HG02884 (cell line): Measurements from ENCODE around the gene LRRC49.
"Not testable (repeated sequence)": the region's sequence is repeated elsewhere in the genome, so short reads cannot be mapped to it uniquely, and the experiment has no call there.

ENCODE experiments used
- ATAC-seq: cut with Tn5 transposase; IDR thresholded peaks from one replicate; pipeline ENCODE4 v1.9.1; 2021; ENCODE audit warnings: mild to moderate bottlenecking, moderate library complexity; ENCODE audit not compliant: unreplicated experiment

The LRRC49 gene

GRCh38 chr15:70892002-70892911 lies at the start of gene LRRC49, which contains the start of gene THAP10:
Gene LRRC49, plus strand, starts transcription at chr15:70892826. Its CDS starts 69 bp downstream, at chr15:70892895.
Gene THAP10, minus strand, starts transcription at chr15:70892433. Its CDS starts 161 bp downstream, at chr15:70892272.
- ATAC-seq, result no peak

GRCh38 chr15:70845602-70846360 lies 46.8 kb upstream of the LRRC49 start:
- ATAC-seq, result no peak

GRCh38 chr15:70851889-70852288 lies 40.7 kb upstream of the LRRC49 start:
- no peak for ATAC-seq

GRCh38 chr15:70852501-70853317 lies 39.9 kb upstream of the LRRC49 start:
- no peak for ATAC-seq

GRCh38 chr15:70853318-70853972 lies 39.2 kb upstream of the LRRC49 start:
- no peak for ATAC-seq

GRCh38 chr15:70853973-70854665 lies 38.5 kb upstream of the LRRC49 start, which contains the start of gene LARP6:
Gene LARP6, minus strand, starts transcription at chr15:70854157. Its CDS starts 69 bp downstream, at chr15:70854088.
- ATAC-seq, result no peak

- ATAC-seq, result no peak
Measured at GRCh38 chr15:70854666-70854976, 38.0 kb upstream of the LRRC49 start.

- no peak for ATAC-seq
Measured at GRCh38 chr15:70855764-70856163, 36.9 kb upstream of the LRRC49 start.

GRCh38 chr15:70856177-70856883 lies 36.3 kb upstream of the LRRC49 start:
- ATAC-seq, result no peak

- ATAC-seq, result no peak
Measured at GRCh38 chr15:70856884-70857561, 35.6 kb upstream of the LRRC49 start.

- no peak for ATAC-seq
Measured at GRCh38 chr15:70857562-70858285, 34.9 kb upstream of the LRRC49 start.

- not testable (repeated sequence) for ATAC-seq
Measured at GRCh38 chr15:70858614-70859321, 33.9 kb upstream of the LRRC49 start.

- no peak for ATAC-seq
Measured at GRCh38 chr15:70859322-70859908, 33.2 kb upstream of the LRRC49 start.

GRCh38 chr15:70859998-70860397 lies 32.6 kb upstream of the LRRC49 start:
- no peak for ATAC-seq

GRCh38 chr15:70863450-70864218 lies 29.0 kb upstream of the LRRC49 start:
- ATAC-seq, result no peak

- no peak for ATAC-seq
Measured at GRCh38 chr15:70866982-70867641, 25.5 kb upstream of the LRRC49 start.
